Measurements from ENCODE around the gene RAD51B. TPM values are rescaled to one million over a fixed set of nuclear protein-coding genes. Genes with fewer than 3 reads are reported as not detected.

The RAD51B gene
- total RNA-seq, 1 experiment from 2014 or later: 20.0 TPM

DNA sequence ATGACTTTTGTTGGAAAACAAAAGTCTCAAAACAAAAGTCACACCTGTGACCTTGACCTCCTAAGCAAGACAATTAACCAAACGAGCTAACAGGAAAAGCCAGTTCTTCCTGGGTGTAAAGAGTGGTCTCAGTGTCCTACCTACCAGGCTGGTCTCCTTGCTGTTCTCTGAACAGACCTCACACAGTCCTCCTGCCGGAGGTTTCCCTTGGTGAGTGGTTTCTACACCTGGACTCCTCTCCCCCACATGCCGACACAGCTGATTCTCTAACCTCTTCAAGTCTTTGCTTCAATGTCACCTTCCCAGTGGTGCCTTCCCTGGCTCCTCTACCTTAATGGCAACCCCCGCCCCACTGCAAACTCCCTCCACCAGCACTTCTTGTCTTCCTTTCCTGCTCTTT is 734.7 kb downstream of the RAD51B start:
- no peak for DNase-seq (ENCODE audit: low read depth, low spot score)
- no TSS peak for BruUV-seq (replicated peaks)
- Histone ChIP-seq H3K79me2 (ENCODE audit: insufficient read depth, low read length) (no peaks in the 10 kb centered on the region), H3K9me3 (ENCODE audit: control insufficient read depth in 1 of 2, insufficient read depth in 1 of 2, low read depth in 1 of 2, low read length in 2 of 2) (no peaks in the 10 kb centered on the region), H3K9me2 (ENCODE audit: insufficient read depth) (no peaks in the 10 kb centered on the region), H3K4me2 (ENCODE audit: low read length) (peak overlapping the region; percentile 35), H3K27ac (ENCODE audit: low read depth, low read length) (peak overlapping the region; percentile 14), H3K27me3 (ENCODE audit: insufficient read depth, low read length) (no peaks in the 10 kb centered on the region), H4K20me1 (ENCODE audit: insufficient read depth) (no peaks in the 10 kb centered on the region), H3K9ac (ENCODE audit: low read length) (no peak overlapping the region), H3K4me1 (ENCODE audit: control insufficient read depth in 1 of 2, insufficient read depth in 2 of 2, low read length in 2 of 2) (peaks cover 48 to 66% of the 10 kb centered on the region in 2 experiments), H2AFZ (ENCODE audit: low read depth, low read length, poor library complexity, severe bottlenecking) (no peak overlapping the region), H3K36me3 (ENCODE audit: control insufficient read depth in 1 of 2, insufficient read depth in 2 of 2, low read length in 2 of 2) (no peaks in the 10 kb centered on the region), H3K4me3 (replicated peaks in 1 of 2; ENCODE audit: low read depth in 1 of 2, low read length in 2 of 2) (no peak overlapping the region)
- ChIA-PET POLR2A (interaction anchor here (0.6 to 0.7 kb wide), 2 partner anchors 11 to 242 kb away, joined by 3 read pairs; no protein-coding TSS in a partner anchor), RAD21 (ENCODE audit: low non-redundant PET in 1 of 2, low total read pairs in 2 of 2, uncharacterized antibody in 2 of 2, unreplicated experiment in 2 of 2) (no interaction called here), CTCF (no interaction called here)
- ATAC-seq: no peak
- TF ChIP-seq SRF (IDR thresholded peaks at IDR 0.05; ENCODE audit: low read depth) (no peak), ZFX (IDR thresholded peaks at IDR 0.05) (no peak), SP1 (IDR thresholded peaks at IDR 0.05; ENCODE audit: low read depth) (no peak), FOSL1 (IDR thresholded peaks at IDR 0.05; ENCODE audit: low read depth) (no peak), POLR2A (IDR thresholded peaks at IDR 0.05; ENCODE audit: borderline replicate concordance, extremely low read depth, insufficient read depth, insufficient read length) (no peak), MAX (IDR thresholded peaks at IDR 0.05) (no peak), EZH2phosphoT487 (IDR thresholded peaks at IDR 0.05; ENCODE audit: borderline replicate concordance) (no peak), CBX3 (IDR thresholded peaks at IDR 0.05; ENCODE audit: low read depth) (no peak), POLR2AphosphoS5 (IDR thresholded peaks at IDR 0.05; ENCODE audit: low read depth, low read length) (no peak), JUND (IDR thresholded peaks at IDR 0.05) (no peak), EZH2 (IDR thresholded peaks at IDR 0.05) (no peak), ATF3 (IDR thresholded peaks at IDR 0.05) (no peak), EGR1 (IDR thresholded peaks at IDR 0.05; ENCODE audit: low read depth) (no peak), TCF7L2 (IDR thresholded peaks at IDR 0.05; ENCODE audit: borderline replicate concordance, extremely low read depth, insufficient read depth, insufficient read length) (no peak), YY1 (IDR thresholded peaks at IDR 0.05; ENCODE audit: extremely low read depth, insufficient replicate concordance, low read depth, low read length) (no peak), ELF1 (IDR thresholded peaks at IDR 0.05; ENCODE audit: borderline replicate concordance, low read depth) (no peak)
- TF ChIP-seq, protein P1, sequence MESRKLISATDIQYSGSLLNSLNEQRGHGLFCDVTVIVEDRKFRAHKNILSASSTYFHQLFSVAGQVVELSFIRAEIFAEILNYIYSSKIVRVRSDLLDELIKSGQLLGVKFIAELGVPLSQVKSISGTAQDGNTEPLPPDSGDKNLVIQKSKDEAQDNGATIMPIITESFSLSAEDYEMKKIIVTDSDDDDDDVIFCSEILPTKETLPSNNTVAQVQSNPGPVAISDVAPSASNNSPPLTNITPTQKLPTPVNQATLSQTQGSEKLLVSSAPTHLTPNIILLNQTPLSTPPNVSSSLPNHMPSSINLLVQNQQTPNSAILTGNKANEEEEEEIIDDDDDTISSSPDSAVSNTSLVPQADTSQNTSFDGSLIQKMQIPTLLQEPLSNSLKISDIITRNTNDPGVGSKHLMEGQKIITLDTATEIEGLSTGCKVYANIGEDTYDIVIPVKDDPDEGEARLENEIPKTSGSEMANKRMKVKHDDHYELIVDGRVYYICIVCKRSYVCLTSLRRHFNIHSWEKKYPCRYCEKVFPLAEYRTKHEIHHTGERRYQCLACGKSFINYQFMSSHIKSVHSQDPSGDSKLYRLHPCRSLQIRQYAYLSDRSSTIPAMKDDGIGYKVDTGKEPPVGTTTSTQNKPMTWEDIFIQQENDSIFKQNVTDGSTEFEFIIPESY (IDR thresholded peaks at IDR 0.05; ENCODE audit: extremely low read depth, insufficient replicate concordance, low read length): no peak
- TF ChIP-seq, protein P2, sequence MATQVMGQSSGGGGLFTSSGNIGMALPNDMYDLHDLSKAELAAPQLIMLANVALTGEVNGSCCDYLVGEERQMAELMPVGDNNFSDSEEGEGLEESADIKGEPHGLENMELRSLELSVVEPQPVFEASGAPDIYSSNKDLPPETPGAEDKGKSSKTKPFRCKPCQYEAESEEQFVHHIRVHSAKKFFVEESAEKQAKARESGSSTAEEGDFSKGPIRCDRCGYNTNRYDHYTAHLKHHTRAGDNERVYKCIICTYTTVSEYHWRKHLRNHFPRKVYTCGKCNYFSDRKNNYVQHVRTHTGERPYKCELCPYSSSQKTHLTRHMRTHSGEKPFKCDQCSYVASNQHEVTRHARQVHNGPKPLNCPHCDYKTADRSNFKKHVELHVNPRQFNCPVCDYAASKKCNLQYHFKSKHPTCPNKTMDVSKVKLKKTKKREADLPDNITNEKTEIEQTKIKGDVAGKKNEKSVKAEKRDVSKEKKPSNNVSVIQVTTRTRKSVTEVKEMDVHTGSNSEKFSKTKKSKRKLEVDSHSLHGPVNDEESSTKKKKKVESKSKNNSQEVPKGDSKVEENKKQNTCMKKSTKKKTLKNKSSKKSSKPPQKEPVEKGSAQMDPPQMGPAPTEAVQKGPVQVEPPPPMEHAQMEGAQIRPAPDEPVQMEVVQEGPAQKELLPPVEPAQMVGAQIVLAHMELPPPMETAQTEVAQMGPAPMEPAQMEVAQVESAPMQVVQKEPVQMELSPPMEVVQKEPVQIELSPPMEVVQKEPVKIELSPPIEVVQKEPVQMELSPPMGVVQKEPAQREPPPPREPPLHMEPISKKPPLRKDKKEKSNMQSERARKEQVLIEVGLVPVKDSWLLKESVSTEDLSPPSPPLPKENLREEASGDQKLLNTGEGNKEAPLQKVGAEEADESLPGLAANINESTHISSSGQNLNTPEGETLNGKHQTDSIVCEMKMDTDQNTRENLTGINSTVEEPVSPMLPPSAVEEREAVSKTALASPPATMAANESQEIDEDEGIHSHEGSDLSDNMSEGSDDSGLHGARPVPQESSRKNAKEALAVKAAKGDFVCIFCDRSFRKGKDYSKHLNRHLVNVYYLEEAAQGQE (IDR thresholded peaks at IDR 0.05; ENCODE audit: low read depth): no peak
- intact Hi-C loops (cut with micrococcal nuclease): no loop called here

Data from HCT116 (cell line).